CD4-positive, alpha-beta T cell treated with Interleukin-2 at 100 ng/mL for 4 hours (primary cell): ENCODE results near the gene ABCC4.

ENCODE experiments used
- DNase-seq: peaks from one replicate; pipeline ENCODE4 v3.0.0-alpha.2; 2020; ENCODE audit warnings: low spot score

ABCC4 gene

GRCh38 chr13:95258098-95258497 lies 43.2 kb downstream of the ABCC4 start:
- DNase-seq: no peak

- DNase-seq: no peak
Observed at GRCh38 chr13:95256091-95256490, 45.2 kb downstream of the ABCC4 start.

GRCh38 chr13:95255072-95255732 lies 46.0 kb downstream of the ABCC4 start:
- DNase-seq: no peak

GRCh38 chr13:95254339-95254738 lies 46.9 kb downstream of the ABCC4 start:
- DNase-seq: no peak

GRCh38 chr13:95253033-95253432 lies 48.2 kb downstream of the ABCC4 start:
- no peak for DNase-seq

- DNase-seq: no peak
Observed at GRCh38 chr13:95251641-95252040, 49.6 kb downstream of the ABCC4 start.

- no peak for DNase-seq
Observed at GRCh38 chr13:95250961-95251360, 50.3 kb downstream of the ABCC4 start.

- DNase-seq: no peak
Observed at GRCh38 chr13:95248953-95249352, 52.3 kb downstream of the ABCC4 start.

GRCh38 chr13:95247852-95248251 lies 53.4 kb downstream of the ABCC4 start:
- DNase-seq: no peak

- no peak for DNase-seq
Observed at GRCh38 chr13:95247171-95247570, 54.1 kb downstream of the ABCC4 start.

- DNase-seq: no peak
Observed at GRCh38 chr13:95246292-95247082, 54.8 kb downstream of the ABCC4 start.

- DNase-seq: no peak
Observed at GRCh38 chr13:95245071-95245470, 56.2 kb downstream of the ABCC4 start.

- DNase-seq: no peak
Observed at GRCh38 chr13:95243207-95243606, 58.0 kb downstream of the ABCC4 start.

GRCh38 chr13:95241321-95241720 lies 59.9 kb downstream of the ABCC4 start:
- DNase-seq: no peak

GRCh38 chr13:95239283-95239682 lies 62.0 kb downstream of the ABCC4 start:
- no peak for DNase-seq

- no peak for DNase-seq
Observed at GRCh38 chr13:95237310-95237870, 63.9 kb downstream of the ABCC4 start.

GRCh38 chr13:95236774-95237173 lies 64.5 kb downstream of the ABCC4 start:
- no peak for DNase-seq

- no peak for DNase-seq
Observed at GRCh38 chr13:95235974-95236373, 65.3 kb downstream of the ABCC4 start.

GRCh38 chr13:95235199-95235756 lies 66.0 kb downstream of the ABCC4 start:
- no peak for DNase-seq

GRCh38 chr13:95234242-95234641 lies 67.0 kb downstream of the ABCC4 start:
- DNase-seq: no peak

GRCh38 chr13:95233026-95233635 lies 68.1 kb downstream of the ABCC4 start:
- no peak for DNase-seq

- no peak for DNase-seq
Observed at GRCh38 chr13:95231393-95231792, 69.9 kb downstream of the ABCC4 start.

- no peak for DNase-seq
Observed at GRCh38 chr13:95229855-95230254, 71.4 kb downstream of the ABCC4 start.
